GM21576 (cell line): Measurements from ENCODE around the gene SPAG5.
A peak's percentile ranks its signal among the peaks of the same experiment; 100 is the strongest.
"Not testable (repeated sequence)": the region's sequence is repeated elsewhere in the genome, so short reads cannot be mapped to it uniquely, and the experiment has no call there.

Experiments used
- ATAC-seq: cut with Tn5 transposase; IDR thresholded peaks from one replicate; pipeline ENCODE4 v1.9.1; 2021; ENCODE audit warnings: mild to moderate bottlenecking, moderate library complexity; ENCODE audit not compliant: unreplicated experiment

Gene SPAG5

DNA sequence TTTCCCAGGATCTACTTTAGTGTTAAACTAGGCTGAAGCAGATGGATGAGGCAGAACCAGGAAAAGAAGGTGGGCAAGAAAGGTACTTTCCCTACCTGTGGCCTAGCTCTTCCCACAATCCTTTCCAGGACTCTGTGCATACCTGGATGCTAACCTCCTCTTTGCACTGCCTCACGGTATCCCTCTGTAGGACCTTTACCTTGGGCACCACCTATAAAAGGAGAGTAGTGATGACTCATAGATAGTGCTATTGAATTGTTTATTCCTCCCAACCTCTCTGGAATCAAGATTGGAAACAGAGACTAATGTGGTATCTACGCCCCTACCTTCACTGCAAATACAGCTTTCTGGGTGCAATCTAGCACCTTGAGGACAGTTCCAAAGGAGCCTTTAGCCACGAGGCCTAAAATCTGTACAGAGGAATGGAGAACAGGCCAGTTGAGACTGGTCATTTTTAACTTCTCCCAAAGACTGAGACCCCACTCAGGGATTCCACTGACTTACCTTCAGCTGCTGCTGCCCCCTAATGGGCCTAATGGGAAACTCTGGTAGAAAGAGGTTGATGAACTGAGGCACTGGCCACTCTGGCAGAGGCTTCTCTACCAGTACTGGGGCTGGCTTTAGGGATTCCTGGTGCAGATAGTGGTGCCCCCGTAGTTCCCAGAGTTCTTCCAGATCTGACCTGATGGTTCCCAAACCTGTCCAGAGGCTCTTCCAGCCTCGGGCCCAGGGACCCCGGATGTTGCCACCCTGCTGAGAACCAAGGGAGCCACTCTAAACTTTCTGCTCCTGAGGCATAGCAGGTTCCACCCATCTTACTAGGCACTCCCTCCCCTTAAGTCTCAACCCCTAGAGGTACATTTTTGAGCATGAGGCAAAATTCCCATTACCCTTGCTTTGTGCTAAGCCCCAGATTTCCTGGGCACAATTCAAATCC, 14.4 kb upstream of the SPAG5 start:
- ATAC-seq = no peak

DNA sequence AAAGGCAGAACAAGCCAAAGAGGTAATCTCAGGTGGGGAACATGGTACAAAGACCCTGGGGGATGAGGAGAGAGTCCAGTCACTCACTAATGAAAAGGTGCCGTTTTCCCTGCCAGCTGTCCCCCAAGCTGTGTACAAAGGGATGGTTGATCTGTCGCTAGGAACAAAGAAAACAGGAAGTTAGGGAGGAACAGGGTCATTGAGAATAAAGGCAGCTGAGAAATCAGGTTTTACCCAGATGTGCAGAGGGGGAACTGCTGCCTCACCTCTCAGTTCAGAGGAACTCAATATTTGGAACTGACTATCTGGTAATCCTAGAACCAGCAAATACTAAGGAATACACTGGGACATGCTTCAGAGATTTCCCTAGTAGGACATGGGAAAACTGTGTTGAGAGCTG, 13.7 kb upstream of the SPAG5 start:
- ATAC-seq = no peak

DNA sequence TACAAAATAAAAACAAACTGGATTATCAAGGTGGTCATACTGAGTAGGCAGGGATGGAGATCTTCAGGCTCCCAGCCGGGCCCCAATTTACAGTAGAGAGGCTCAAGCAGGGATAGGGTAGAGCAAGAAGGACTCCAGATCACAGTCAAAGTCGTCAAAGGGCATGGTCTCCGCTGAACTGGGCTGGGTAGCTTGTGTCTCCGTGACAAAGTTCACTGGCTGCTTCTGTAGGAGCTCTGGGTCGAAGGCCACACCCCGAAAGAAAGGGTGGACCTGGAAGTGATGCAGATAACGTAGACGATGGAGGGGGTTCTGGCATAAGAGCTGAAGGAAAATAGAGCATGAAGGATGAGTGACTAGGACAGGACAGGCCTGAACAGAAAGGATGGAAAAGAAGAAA, 11.6 kb upstream of the SPAG5 start:
- ATAC-seq = no peak

DNA sequence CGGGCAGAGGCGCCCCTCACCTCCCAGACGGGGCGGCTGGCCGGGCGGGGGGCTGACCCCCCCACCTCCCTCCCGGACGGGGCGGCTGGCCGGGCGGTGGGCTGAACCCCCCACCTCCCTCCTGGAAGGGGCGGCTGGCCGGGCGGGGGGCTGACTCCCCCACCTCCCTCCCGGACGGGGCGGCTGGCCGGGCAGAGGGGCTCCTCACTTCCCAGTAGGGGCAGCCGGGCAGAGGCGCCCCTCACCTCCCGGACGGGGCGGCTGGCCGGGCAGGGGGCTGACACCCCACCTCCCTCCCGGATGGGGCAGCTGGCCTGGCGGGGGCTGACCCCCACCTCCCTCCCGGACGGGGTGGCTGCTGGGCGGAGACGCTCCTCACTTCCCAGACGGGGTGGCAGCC, 5.2 kb upstream of the SPAG5 start:
- ATAC-seq = not testable (repeated sequence)

DNA sequence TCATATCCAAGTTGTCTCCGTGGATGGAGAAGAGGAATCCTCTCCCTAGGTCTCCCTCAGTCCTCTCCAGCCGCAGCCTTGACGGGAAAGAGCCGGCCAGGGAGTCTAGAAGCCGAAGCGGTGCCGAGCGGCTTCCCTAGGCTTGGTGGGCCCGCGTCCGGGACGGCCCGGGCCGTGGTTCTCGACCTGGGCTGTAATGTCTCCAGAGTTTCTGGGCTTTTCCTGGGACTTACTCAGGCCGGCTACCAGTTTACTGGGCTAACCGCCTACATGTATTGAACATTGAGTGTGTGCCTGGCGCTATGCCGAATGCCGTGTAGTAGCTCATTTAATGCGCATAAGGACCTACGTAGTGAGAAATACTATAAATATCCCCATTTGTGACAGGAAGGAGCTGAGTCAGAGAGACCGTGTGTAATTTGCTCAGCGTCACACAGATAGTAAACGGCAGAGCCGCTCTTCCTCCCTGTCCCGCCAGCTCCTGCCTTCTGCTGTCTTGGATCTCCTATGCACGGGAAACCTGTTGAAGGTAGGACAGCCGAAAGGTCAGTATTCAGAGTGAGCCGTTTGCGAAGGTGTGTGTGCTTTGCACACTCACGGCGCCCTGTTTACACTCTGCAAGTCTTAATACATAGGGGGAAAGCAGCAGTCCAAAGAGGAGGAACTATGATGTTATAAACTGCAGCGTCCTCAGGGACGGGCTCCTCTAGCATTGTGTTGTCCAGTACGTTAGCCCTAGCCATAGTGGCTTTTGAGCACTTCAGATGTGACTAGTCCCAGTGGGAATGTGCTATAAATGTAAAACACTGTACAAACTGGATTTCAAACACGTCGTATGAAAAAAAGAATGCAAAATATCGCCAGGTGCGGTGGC, 723 bp upstream of the SPAG5 start:
- peak; percentile 41 for ATAC-seq

DNA sequence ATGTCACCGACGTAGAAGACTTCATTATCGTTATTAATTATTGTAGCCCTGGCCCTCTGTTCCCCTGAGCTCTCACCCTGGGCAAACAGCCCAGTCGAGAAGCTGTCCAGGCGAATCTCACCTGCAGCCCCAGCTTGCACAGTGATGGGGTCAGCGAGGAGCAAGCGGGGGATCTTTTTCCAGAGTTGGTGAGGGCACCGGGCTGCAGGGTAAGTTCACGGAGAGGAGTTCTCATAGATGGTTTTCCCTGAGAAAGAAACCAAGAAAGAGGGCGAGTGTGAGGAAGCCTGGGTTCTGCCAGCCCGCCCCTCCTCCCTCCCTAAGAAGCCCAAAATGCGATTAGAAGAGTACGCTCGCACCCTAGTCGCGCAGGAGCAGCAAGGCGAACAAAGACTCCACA, 436 bp downstream of the SPAG5 start:
- no peak for ATAC-seq

DNA sequence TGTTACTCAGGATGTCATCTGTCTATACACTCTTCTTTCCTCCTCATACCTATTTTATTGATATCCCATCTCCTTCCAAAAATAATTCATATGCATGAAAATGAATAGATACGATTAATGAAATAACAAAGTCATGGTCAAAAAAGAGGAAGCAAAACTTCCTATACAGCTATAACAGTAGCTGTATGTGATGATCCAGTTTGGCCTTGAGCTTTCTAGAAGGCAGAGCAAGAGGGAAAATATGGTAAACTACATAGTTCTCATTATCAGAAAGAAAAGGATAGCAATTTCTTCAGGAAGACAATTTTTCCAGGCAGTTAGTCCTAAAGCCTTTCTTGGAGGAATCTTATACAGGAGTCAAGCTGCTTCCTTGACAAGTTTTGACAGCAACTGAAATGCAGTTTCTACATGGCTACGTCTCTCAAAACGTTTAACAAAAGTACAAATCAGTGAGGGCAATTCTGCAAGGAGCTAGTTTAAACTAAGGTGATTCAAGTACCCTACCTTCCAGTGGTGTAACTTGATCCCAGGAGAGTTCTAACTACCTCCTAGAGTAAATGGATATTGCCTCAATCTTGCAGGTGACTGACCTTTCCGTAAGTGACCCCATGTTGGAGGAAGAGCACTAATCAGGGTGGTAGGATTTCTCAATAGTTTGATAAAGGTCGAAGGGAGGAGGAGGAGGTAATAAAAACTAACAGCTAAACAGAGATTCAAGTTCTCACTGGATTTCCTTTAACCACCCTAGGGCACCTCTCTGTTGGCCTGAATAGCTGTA, 1.0 kb downstream of the SPAG5 start:
- ATAC-seq = no peak

DNA sequence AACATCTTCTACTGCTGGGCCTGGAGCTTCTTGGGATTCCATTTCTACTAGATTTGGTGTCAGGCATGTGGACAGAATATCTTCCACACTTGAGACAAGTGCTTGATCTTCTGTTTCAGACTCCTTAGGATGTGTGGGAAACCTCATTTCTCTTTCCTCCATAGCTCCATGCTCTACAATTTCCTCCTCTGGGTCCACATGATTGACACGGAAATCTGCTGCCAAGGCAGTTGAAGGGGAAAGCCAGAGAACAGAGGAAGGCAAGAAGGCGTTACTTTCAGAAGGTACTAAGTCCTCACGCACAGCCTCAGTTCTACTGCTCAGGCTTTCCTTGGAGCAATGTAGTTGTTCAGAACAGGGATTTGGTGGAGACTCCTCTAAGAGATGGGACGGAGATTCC, 6.6 kb downstream of the SPAG5 start:
- no peak for ATAC-seq

DNA sequence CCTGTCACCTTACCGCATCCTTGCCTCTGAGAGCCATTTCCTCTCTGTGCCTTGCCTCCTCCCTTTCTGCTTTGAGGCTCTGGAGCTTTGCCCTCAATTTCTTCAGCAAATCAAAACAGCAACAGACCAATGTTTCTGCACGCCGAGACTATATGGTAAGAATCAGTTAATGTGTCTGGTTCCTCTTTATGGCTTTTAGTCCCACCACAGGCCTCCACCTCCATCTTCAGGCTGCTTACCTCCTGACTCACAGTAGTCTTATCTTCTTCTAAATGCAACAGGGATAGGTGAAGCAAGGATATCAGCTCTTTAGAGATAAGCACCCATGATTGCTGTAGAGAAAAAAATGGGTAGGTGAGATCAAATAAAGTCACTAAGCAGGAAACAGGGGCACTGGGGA, 13.0 kb downstream of the SPAG5 start:
- ATAC-seq = no peak

DNA sequence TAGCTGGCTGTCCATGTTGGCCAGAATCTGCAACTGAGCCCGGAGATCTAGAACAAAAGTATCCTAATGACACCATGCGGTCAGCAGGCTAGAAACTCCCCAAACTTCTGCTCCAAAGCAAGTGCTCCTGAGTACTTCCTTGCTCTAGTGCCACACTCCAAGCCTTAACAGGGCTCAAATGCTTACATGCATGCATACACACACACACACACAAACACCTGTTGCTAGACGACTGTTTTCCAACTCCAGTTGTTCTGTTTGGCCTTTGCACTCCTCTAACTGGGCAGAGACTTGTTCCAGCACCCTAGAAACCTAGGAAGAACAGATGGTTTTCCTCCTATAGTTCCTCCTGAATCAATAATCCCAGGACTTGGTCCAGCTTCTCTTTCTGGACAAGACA, 14.4 kb downstream of the SPAG5 start:
- no peak for ATAC-seq

DNA sequence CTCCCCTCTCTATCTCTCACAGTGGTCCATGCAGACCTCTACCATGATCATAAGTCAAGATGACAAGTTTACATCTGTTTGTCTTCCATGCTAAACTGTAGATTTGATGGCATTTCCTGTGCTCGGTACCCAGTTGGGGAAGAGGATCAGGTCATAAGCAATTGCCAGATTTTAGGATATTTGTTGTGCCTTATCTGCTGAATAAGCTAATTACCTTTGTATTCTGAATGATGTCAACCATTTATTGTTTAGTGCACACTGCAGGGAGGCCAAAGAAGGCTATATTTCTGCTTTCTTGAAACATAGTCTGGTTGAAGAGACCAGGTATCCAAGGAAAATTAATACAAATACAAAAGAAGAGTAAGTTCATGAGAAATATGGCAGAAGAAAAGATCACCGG, 16.3 kb downstream of the SPAG5 start:
- no peak for ATAC-seq

DNA sequence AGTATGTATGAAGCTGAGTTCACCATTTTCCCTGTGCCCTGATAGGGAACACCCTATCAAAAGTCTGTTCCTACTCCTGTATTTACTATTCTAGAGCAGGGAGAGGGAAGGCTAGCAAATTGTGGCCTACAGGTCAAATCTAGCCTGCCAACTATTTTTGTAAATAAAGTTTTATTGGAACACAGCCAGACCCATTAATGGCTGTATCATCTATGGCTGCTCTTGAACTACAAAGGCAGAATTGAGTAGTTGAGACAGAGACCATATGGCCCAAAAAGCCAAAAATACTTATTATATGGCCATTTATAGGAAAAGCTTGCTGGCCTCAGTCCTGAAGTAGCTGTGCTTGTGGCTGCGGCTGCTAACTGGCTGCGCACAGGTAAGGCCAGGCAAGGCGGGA, 17.9 kb downstream of the SPAG5 start:
- ATAC-seq = no peak

DNA sequence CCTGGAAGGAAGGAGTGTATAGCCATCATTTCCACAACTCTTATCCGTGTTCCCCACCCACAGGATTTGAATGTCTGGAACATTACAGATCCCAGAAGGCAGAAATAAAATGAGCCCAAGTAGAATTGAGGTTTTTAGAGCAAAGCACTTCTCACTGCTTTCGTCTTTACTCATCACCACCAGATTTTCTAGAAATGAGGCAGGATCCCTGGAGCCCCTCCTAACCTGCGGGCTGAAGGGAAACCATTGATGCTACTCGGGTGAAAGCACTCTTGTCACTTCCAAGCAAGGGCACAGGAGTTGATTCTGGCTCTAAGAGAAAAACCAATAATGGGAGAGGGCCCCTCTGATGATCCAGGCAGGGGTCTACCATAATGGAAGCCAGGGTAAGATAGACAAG, 19.3 kb downstream of the SPAG5 start:
- ATAC-seq = no peak

DNA sequence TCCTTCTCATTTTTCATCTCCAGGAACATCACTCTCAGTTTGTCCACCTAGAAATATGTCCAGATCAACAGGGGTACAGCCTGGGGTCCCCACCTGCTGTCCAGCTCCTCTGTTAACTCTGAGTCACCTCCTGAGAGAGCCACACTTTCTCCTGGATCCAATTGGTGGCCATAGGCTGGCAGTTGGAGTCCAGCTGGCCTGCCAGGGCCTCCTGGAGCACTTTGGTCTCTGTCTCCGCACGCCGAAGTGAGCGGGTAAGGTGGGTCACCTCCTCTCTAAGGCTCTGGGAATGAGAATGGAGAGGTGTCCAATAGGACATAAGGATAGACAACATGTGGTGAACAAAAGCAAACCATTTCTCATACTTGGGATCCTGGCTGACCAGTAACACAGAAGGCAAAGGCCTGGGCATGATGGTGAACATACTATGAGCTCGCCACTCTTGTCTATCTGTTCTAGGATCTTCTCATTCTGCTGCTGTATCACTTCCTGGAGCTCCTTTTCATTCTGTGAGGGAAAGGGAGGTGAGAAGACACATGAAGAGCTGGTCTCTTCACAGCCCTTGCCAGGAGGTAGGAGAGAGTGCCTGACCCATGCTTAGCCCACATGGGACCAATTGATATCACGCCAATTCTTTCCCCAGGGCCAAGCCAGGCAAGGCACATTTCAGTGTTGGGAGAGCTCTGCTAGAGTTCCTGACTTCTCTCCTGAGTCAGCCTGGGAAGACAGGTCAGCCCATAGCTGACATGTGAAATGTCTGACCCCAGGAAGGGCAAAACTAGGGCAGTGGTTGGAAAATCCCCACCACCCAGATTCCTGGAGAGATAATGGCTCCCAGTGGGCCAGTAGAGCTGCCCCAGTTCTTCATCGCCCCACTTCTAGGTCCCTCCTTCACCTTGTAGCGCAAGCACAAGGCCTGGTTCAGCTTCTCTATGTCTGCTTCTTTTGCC, 20.3 kb downstream of the SPAG5 start:
- no peak for ATAC-seq

DNA sequence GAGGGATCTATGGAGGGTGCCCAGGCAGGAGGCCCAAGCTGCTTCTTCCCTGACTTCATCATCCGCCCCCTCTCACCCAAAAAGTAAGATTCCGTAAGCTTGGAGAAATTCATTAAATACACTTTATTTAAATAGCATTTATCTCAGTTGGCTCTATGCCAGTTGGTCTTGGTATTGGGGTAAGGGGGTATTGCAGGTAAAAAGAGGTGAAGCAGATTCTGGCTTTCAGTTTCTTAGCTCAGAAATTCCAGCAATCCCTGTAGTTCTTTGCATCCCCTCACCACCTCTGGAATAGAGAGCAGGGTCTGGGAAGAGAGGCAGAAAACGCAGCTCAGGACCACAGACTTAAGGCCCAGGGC, 21.4 kb downstream of the SPAG5 start:
- ATAC-seq = no peak

DNA sequence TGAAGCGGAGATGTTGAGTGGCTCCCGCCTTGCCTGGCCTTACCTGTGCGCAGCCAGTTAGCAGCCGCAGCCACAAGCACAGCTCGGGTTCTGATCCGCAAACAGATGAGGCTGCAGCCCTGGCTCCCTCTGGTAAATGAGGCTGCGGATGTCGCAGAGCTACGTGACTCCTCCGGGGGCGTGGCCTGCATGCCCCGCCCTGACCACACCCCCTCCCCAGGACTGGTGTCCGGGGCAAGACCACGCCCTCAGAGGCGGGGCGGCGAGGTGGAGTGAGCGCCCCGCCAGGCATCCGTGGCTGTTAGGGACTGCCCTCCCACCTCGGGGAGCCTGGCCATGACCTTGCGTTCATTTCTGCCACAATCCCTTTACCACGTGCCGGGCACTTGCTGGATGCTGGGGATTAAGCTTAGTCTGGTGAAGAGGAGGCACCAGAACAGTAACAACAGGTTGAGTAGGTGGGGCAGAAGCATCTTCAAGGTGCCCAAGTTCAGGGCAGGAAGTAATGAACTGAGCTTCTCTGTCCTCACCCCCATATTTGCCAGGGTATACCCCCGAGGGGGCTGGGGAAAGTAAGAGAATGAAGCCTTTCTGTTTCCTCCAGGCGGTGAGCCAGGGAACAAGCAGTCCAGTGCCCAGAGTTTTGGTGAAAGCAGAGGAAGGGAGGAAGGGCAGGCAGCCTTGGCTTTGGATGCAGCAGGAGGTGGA, 21.9 kb downstream of the SPAG5 start, which contains the start of gene ALDOC:
ALDOC (minus strand) TSS at position 138 of the 708 bp plus-strand sequence. CDS start 1,363 bp downstream, outside the sequence.
- peak; percentile 72 for ATAC-seq

DNA sequence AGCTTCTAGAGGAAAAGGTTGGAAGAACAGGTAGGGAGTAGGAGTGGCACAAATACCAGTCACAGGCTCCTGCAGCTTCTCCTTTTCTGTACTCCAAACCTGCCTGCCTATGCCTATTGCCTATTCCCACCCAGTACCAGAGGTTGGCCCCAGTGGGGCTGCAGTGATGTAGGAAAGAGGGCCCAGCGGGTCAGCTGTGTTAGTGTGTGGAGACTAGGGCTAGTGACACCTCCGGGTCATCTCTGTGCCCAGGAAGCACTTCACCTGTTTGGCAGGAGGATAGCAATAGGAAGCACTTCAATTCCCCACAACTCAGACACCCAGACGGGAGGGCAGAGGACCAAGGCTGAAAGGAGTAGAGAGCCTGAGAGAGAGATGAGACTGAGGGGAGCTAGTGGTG, 22.8 kb downstream of the SPAG5 start:
- not testable (repeated sequence) for ATAC-seq

DNA sequence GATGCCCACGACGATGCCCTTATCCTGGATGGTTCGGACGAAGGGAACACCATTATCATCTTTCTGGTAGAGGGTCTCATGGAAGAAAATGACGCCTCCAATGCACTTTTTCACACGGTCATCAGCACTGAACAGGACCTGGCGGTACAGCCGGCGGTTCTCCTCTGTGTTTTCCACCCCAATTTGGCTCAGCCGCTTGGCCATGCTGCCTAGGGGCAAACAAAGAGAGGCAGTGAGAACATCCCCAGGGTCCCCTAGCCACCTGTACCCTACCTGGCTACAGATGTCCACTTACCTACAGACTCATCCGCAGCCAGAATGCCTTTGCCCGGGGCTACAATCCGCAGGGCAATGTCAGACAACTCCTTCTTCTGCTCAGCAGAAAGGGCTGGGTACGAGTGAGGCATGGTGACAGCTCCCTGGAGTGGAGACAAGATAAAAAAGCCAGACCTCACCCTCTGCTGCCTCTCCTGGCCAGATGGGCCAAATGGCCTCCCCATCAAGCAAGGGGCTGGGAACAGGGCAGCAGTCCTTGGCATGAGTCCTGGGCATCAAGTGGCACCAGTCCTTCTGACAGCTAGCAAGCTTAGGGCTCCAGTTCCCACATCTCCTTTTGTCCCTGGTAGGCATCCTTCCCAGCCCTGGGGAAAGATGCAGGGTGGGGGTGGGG, 23.6 kb downstream of the SPAG5 start:
- ATAC-seq = no peak

DNA sequence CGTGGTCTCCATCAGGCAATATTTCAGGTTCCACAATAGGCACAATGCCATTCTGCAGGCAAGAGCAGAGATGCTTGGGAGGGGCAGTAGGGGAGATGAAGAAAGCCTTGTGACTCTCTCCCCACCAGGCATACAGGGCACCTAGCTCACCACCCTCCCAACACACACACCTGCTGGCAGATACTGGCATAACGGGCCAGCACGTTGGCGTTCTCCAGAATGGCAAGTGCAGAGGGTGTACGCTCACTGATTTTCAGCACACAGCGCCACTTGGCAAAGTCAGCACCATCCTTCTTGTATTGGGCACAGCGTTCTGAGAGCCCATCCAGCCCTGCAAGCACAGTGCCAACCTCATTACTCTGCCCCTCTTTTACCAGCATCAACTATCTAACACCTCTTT, 24.3 kb downstream of the SPAG5 start:
- no peak for ATAC-seq
